GM12878 (cell line): ENCODE measurements around the gene CREB3L4. TPM values are rescaled to one million over a fixed set of nuclear protein-coding genes. Genes with fewer than 3 reads are reported as not detected.

ENCODE experiments used
- ATAC-seq: fragments of 200-7000 bp; cut with Tn5 transposase; 3 replicates; pipeline ENCODE4 v1.9.1; 2020; ENCODE audit warnings: mild to moderate bottlenecking, moderate library complexity
- BruUV-seq: library from RNA; stranded (reverse); fragments of 400-500 nt; replicated peaks from 2 replicates; lab custom pipeline; 2021; lab: Mats Ljungman, UMichigan
- CTCF ChIA-PET: fragments of 300-600 bp; sonication (Branson Sonifier 250); formaldehyde crosslinking; extraction: SDS; loops from one replicate; lab custom pipeline; 2021; ENCODE audit warnings: inconsistent platforms; lab: Yijun Ruan, JAX
- POLR2A ChIA-PET: fragments of 350-600 bp; formaldehyde crosslinking; extraction: SDS; loops from one replicate; lab custom pipeline; 2021; ENCODE audit warnings: inconsistent platforms; lab: Charles Lee
- RAD21 ChIA-PET: fragments of 300-600 bp; sonication (Branson Sonifier 250); formaldehyde crosslinking; loops from one replicate; lab custom pipeline; 2023; ENCODE audit warnings: antibody characterized with exemption; ENCODE audit not compliant: unreplicated experiment; lab: Charles Lee
- SMC1A ChIA-PET: fragments of 300-600 bp; sonication (Branson Sonifier 250); formaldehyde crosslinking; loops from one replicate; lab custom pipeline; 2023; ENCODE audit not compliant: unreplicated experiment, uncharacterized antibody; lab: Charles Lee
- DNase-seq: peaks from one replicate; pipeline ENCODE4 v3.0.0-alpha.2; 2011; ENCODE audit warnings: low read depth, low spot score
- FAIRE-seq: peaks from 3 replicates; lab custom pipeline; 2011; peaks lifted over from hg19 to GRCh38; lab: Jason Lieb, UNC
- H2AFZ ChIP-seq: 2 replicates; pipeline ENCODE4 v1.6.0; 2011; ENCODE audit warnings: low read depth, low read length, control low read depth; ENCODE audit not compliant: control insufficient read depth
- H3K27ac ChIP-seq: 2 replicates; pipeline ENCODE4 v1.5.1; 2011; ENCODE audit warnings: control low read depth; ENCODE audit not compliant: control insufficient read depth, insufficient read depth
- H3K27me3 ChIP-seq, 2 experiments: replicated peaks in 1 of 2; 2 replicates each; pipeline versions ENCODE4 v1.6.0 to v1.6.1; 2011; ENCODE audit warnings: low read length in 1 of 2; ENCODE audit not compliant: control insufficient read depth in 2 of 2, insufficient read depth in 2 of 2
- H3K36me3 ChIP-seq, 2 experiments: 2 replicates each; pipeline ENCODE4 v1.5.1; 2011; ENCODE audit warnings: low read length in 1 of 2; ENCODE audit not compliant: control insufficient read depth in 2 of 2, insufficient read depth in 2 of 2
- H3K4me1 ChIP-seq: 2 replicates; pipeline ENCODE4 v1.6.1; 2011; ENCODE audit warnings: mild to moderate bottlenecking, low read length, moderate library complexity, mixed read lengths; ENCODE audit not compliant: control insufficient read depth, insufficient read depth
- H3K4me2 ChIP-seq: 2 replicates; pipeline ENCODE4 v1.6.0; 2011; ENCODE audit warnings: control low read depth; ENCODE audit not compliant: control insufficient read depth, insufficient read depth
- H3K4me3 ChIP-seq: fragments of 200-600 bp; sonication (generic); 2 replicates; pipeline ENCODE4 v1.5.1; 2016
- H3K79me2 ChIP-seq: 2 replicates; pipeline ENCODE4 v1.6.0; 2011; ENCODE audit warnings: low read length; ENCODE audit not compliant: control insufficient read depth, insufficient read depth
- H3K9ac ChIP-seq: 2 replicates; pipeline ENCODE4 v1.8.0; 2011; ENCODE audit warnings: low read length, control low read depth, mixed read lengths; ENCODE audit not compliant: control insufficient read depth, insufficient read depth
- H3K9me3 ChIP-seq: replicated peaks from 3 replicates; pipeline ENCODE4 v1.5.1; 2011; ENCODE audit warnings: mild to moderate bottlenecking, low read length; ENCODE audit not compliant: control insufficient read depth, insufficient read depth
- H4K20me1 ChIP-seq: 2 replicates; pipeline ENCODE4 v1.6.0; 2011; ENCODE audit not compliant: control insufficient read depth, insufficient read depth
- ATF2 ChIP-seq: IDR thresholded peaks from 2 replicates; pipeline ENCODE4 v1.6.1; 2012; ENCODE audit warnings: low read length, inconsistent platforms
- HDAC2 ChIP-seq: fragments of 200-600 bp; sonication (generic); IDR thresholded peaks from 2 replicates; pipeline ENCODE4 v1.6.1; 2017
- IKZF2 ChIP-seq, 2 experiments: fragments of 450-650 bp; IDR thresholded peaks; 2 replicates each; pipeline ENCODE4 v1.6.1; 2017; ENCODE audit warnings: mild to moderate bottlenecking in 2 of 2, moderate library complexity in 2 of 2
- MLLT1 ChIP-seq: fragments of 450-650 bp; IDR thresholded peaks from 2 replicates; pipeline ENCODE4 v1.6.1; 2016; ENCODE audit warnings: mild to moderate bottlenecking
- NFIC ChIP-seq: IDR thresholded peaks from 2 replicates; pipeline ENCODE4 v1.6.1; 2012; ENCODE audit warnings: low read depth, mild to moderate bottlenecking, inconsistent platforms, low read length, moderate library complexity
- NFYB ChIP-seq: IDR thresholded peaks from 2 replicates; pipeline ENCODE4 v1.6.1; 2011; ENCODE audit warnings: low read depth, mild to moderate bottlenecking, low read length, improper control_type of control experiment, moderate library complexity; ENCODE audit not compliant: insufficient read depth
- RAD21 ChIP-seq: IDR thresholded peaks from 2 replicates; pipeline ENCODE4 v1.6.1; 2011; ENCODE audit warnings: mild to moderate bottlenecking, low read depth, low read length, moderate library complexity; ENCODE audit not compliant: insufficient read depth
- RELA ChIP-seq: fragments of 450-650 bp; IDR thresholded peaks from 2 replicates; pipeline ENCODE4 v1.8.0; 2014; ENCODE audit warnings: borderline replicate concordance; ENCODE audit not compliant: partially characterized antibody
- SREBF1 ChIP-seq: IDR thresholded peaks from 2 replicates; pipeline ENCODE4 v1.6.1; 2012; ENCODE audit warnings: mild to moderate bottlenecking, low read length
- TARDBP ChIP-seq: IDR thresholded peaks from 2 replicates; pipeline ENCODE4 v1.6.1; 2016; ENCODE audit warnings: borderline replicate concordance
- TBL1XR1 ChIP-seq: IDR thresholded peaks from 2 replicates; pipeline ENCODE4 v1.6.1; 2012; ENCODE audit warnings: low read depth, low read length, improper control_type of control experiment
- TCF7 ChIP-seq: IDR thresholded peaks from 2 replicates; pipeline ENCODE4 v1.6.1; 2014; ENCODE audit warnings: antibody characterized with exemption, borderline replicate concordance
- WGBS: methylation state at CpG from one replicate; pipeline ENCODE4 v1.1.6; 2016; ENCODE audit warnings: low lambda C conversion rate; ENCODE audit not compliant: insufficient replicate concordance, insufficient coverage; ENCODE audit errors: missing lambda C conversion rate; 5-methylcytosine and 5-hydroxymethylcytosine counted together
- in situ Hi-C: fragments of 300-500 bp; cut with MboI; formaldehyde crosslinking; loops from 9 replicates; pipeline ENCODE4 v1.14.3; 2018; ENCODE audit warnings: mixed read lengths
- intact Hi-C: fragments of 100-400 bp; cut with micrococcal nuclease; formaldehyde crosslinking; loops from one replicate; pipeline ENCODE4 v1.14.2; 2022; ENCODE audit not compliant: unreplicated experiment
- polyA plus RNA-seq, 11 experiments: library from polyadenylated mRNA; depleted of rRNA in 4 of 11; unstranded in 6 of 11; stranded (reverse) in 5 of 11; fragments of >200 nt; fragmentation: Nextera tagmentation in 4 of 11; fragmentation: Illumina TruSeq in 1 of 11; extraction: Ambion mirVana in 4 of 11; extraction: Trizol in 1 of 11; gene quantifications; 1 replicate in 1 of 11; 2 replicates in 10 of 11; pipeline versions ENCODE4 v1.2.1 to v1.2.3, GENCODE V29; 2011 to 2016; ENCODE audit warnings: inconsistent platforms in 2 of 11, missing spikeins in 2 of 11, low read depth in 1 of 11
- total RNA-seq, 4 experiments: library from RNA; depleted of rRNA in 3 of 4; stranded (reverse); fragments of >200 nt in 3 of 4; fragmentation: Illumina TruSeq in 1 of 4; extraction: Trizol in 1 of 4; gene quantifications; 2 replicates each; pipeline versions ENCODE4 v1.2.1 to v1.2.3, GENCODE V29; 2013 to 2021
- TF ChIP-seq, protein P1 (sequence below): fragments of 150-350 bp; IDR thresholded peaks from 2 replicates; pipeline ENCODE4 v1.6.1; 2016; ENCODE audit warnings: low read depth, low read length

Gene CREB3L4
- total and polyA plus RNA-seq, 10 of the 15 experiments (the other 5 are each of a cell fraction or from before 2014, with no cell fraction given), result 9.7 to 14.0 (median 12.1) TPM

- no peak for TF ChIP-seq RELA
- TF ChIP-seq NFYB, result no peak
Observed at GRCh38 chr1:153941826-153942725, 25.6 kb upstream of the CREB3L4 start (continued).

GRCh38 chr1:153942766-153943549 lies 24.7 kb upstream of the CREB3L4 start:
- FAIRE-seq (no peak), ATAC-seq (no peak), DNase-seq (no peak)
- intact Hi-C loops, result no loop called here
- Histone ChIP-seq H2AFZ (no peak overlapping the region), H3K79me2 (peaks cover 28% of the 10 kb centered on the region), H3K27ac (no peak overlapping the region), H4K20me1 (no peaks in the 10 kb centered on the region), H3K27me3 (no peaks in the 10 kb centered on the region), H3K36me3 (peaks cover 8 to 18% of the 10 kb centered on the region in 2 experiments; a peak in 3 of 4 replicates), H3K4me3 (no peak overlapping the region), H3K9ac (no peak overlapping the region), H3K4me2 (no peak overlapping the region; the same call in 1 of the 2 replicates), H3K9me3 (no peaks in the 10 kb centered on the region), H3K4me1 (peaks cover 18% of the 10 kb centered on the region)
- RAD21 ChIA-PET, result interaction anchor here (1.3 to 4.9 kb wide), 3 partner anchors 20 to 24 kb away, joined by 3 to 55 read pairs (median 34); partner anchors contain the start of genes CREB3L4 and GATAD2B
- BruUV-seq, result no TSS peak
- WGBS, result 98% methylated on average over 11 of the region's 11 CpGs
- in situ Hi-C loops, result no loop called here
- CTCF ChIA-PET, result interaction anchor here (1.1 to 4.8 kb wide), 3 partner anchors 22 to 122 kb away, joined by 4 to 54 read pairs (median 10); partner anchors contain the start of gene GATAD2B
- POLR2A ChIA-PET, result interaction anchor here (0.6 to 5.3 kb wide), 5 partner anchors 19 to 329 kb away, joined by 3 to 83 read pairs (median 43); partner anchors contain the start of genes CREB3L4, GATAD2B and SLC39A1
- SMC1A ChIA-PET, result interaction anchor here (1.0 to 4.5 kb wide), 4 partner anchors 13 to 22 kb away, joined by 3 to 59 read pairs (median 10); partner anchors contain the start of gene GATAD2B
- TF ChIP-seq NFIC (no peak), TCF7 (no peak), SREBF1 (no peak), HDAC2 (no peak), NFYB (no peak), RAD21 (no peak), IKZF2 (IDR thresholded peaks at IDR 0.05) (no peak), MLLT1 (no peak), TARDBP (no peak), TBL1XR1 (no peak), ATF2 (no peak)
- TF ChIP-seq, protein P1, sequence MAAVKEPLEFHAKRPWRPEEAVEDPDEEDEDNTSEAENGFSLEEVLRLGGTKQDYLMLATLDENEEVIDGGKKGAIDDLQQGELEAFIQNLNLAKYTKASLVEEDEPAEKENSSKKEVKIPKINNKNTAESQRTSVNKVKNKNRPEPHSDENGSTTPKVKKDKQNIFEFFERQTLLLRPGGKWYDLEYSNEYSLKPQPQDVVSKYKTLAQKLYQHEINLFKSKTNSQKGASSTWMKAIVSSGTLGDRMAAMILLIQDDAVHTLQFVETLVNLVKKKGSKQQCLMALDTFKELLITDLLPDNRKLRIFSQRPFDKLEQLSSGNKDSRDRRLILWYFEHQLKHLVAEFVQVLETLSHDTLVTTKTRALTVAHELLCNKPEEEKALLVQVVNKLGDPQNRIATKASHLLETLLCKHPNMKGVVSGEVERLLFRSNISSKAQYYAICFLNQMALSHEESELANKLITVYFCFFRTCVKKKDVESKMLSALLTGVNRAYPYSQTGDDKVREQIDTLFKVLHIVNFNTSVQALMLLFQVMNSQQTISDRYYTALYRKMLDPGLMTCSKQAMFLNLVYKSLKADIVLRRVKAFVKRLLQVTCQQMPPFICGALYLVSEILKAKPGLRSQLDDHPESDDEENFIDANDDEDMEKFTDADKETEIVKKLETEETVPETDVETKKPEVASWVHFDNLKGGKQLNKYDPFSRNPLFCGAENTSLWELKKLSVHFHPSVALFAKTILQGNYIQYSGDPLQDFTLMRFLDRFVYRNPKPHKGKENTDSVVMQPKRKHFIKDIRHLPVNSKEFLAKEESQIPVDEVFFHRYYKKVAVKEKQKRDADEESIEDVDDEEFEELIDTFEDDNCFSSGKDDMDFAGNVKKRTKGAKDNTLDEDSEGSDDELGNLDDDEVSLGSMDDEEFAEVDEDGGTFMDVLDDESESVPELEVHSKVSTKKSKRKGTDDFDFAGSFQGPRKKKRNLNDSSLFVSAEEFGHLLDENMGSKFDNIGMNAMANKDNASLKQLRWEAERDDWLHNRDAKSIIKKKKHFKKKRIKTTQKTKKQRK, result no peak
